ENCODE measurements around the gene ASB18. TPM values are rescaled to one million over a fixed set of nuclear protein-coding genes. Genes with fewer than 3 reads are reported as not detected.

Gene ASB18
- total and polyA plus RNA-seq, 2 donors (not counting 3 experiments of a cell fraction or from before 2014, with no cell fraction given) = not detected

DNA sequence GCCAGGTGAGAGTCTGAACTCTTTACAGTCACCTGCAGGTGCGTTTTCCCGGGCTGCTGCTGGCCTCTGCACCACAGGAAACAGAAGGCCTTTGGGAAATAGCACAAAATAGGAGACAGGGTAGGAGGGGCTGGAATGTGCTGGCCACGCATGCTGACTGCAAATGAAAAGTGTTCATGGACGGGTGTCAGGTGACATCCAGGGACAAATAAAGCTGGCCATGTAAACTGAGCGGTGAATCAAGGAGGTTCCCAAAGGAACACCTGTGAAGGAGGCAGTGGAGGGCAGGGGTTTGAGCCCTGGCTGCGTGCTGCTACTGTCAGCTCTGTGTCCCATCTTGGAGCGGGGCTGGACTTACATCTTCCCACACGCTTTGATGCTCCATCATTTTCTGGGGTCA, 53.7 kb downstream of the ASB18 start:
- DNase-seq (ENCODE audit: low read depth, low spot score) = no peak
- intact Hi-C loops (cut with micrococcal nuclease) (no loop called here), dilution Hi-C loops (cut with MboI; ENCODE audit: extremely low pct_ligation_motif_present, low sequenced_read_pairs) (no loop called here)
- Histone ChIP-seq H4K20me1 (replicated peaks; ENCODE audit: control insufficient read depth, extremely low read depth, insufficient read depth, low read length) (no peaks in the 10 kb centered on the region), H3K9me3 (replicated peaks; ENCODE audit: control insufficient read depth, insufficient read depth, low read length) (no peaks in the 10 kb centered on the region), H3K27me3 (ENCODE audit: control insufficient read depth in 2 of 2, insufficient read depth in 2 of 2, low read length in 2 of 2) (no peaks in the 10 kb centered on the region), H3K27ac (ENCODE audit: insufficient read depth, low read depth, low read length) (no peak overlapping the region), H3K4me1 (ENCODE audit: control insufficient read depth, extremely low read depth, insufficient read depth, low read length) (peaks cover 14% of the 10 kb centered on the region), H3K36me3 (ENCODE audit: control insufficient read depth in 2 of 2, extremely low read depth in 1 of 2, insufficient read depth in 2 of 2, low read length in 2 of 2) (no peaks in the 10 kb centered on the region), H3K4me3 (replicated peaks in 1 of 3; ENCODE audit: insufficient read depth in 1 of 3, low read depth in 1 of 3, low read length in 3 of 3) (no peak overlapping the region), H3K4me2 (ENCODE audit: insufficient read depth, low read length) (no peak overlapping the region), H2AFZ (ENCODE audit: low read depth, low read length) (no peak overlapping the region), H3K79me2 (ENCODE audit: control insufficient read depth, insufficient read depth, low read length) (no peaks in the 10 kb centered on the region), H3K9ac (replicated peaks; ENCODE audit: extremely low read depth, insufficient read depth, low read length) (no peak overlapping the region), H3K9me1 (replicated peaks; ENCODE audit: control insufficient read depth, extremely low read depth, insufficient read depth, low read length) (no peaks in the 10 kb centered on the region)
- ChIA-PET POLR2A (no interaction called here), CTCF (no interaction called here)
- no peak for FAIRE-seq
- no TSS peak for BruUV-seq (replicated peaks)
- TF ChIP-seq MYC (IDR thresholded peaks at IDR 0.05; ENCODE audit: low read depth, low read length) = no peak
- no peak for TF ChIP-seq JUN (IDR thresholded peaks at IDR 0.05; ENCODE audit: borderline replicate concordance, insufficient read depth, insufficient read length, low read depth)
- TF ChIP-seq EZH2 (IDR thresholded peaks at IDR 0.05; ENCODE audit: borderline replicate concordance, low read depth, low read length, severe bottlenecking) = no peak
- no peak for TF ChIP-seq POLR2A (IDR thresholded peaks at IDR 0.05; ENCODE audit: low read depth, low read length)
- no peak for TF ChIP-seq FOS (IDR thresholded peaks at IDR 0.05; ENCODE audit: borderline replicate concordance, insufficient read depth, low read length)
- no peak for TF ChIP-seq POLR2AphosphoS5 (IDR thresholded peaks at IDR 0.05; ENCODE audit: insufficient read depth, low read depth, low read length)
- TF ChIP-seq, protein P1, sequence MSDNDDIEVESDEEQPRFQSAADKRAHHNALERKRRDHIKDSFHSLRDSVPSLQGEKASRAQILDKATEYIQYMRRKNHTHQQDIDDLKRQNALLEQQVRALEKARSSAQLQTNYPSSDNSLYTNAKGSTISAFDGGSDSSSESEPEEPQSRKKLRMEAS (IDR thresholded peaks at IDR 0.05; ENCODE audit: insufficient read depth, insufficient read length) = no peak
- TF ChIP-seq, protein P2, sequence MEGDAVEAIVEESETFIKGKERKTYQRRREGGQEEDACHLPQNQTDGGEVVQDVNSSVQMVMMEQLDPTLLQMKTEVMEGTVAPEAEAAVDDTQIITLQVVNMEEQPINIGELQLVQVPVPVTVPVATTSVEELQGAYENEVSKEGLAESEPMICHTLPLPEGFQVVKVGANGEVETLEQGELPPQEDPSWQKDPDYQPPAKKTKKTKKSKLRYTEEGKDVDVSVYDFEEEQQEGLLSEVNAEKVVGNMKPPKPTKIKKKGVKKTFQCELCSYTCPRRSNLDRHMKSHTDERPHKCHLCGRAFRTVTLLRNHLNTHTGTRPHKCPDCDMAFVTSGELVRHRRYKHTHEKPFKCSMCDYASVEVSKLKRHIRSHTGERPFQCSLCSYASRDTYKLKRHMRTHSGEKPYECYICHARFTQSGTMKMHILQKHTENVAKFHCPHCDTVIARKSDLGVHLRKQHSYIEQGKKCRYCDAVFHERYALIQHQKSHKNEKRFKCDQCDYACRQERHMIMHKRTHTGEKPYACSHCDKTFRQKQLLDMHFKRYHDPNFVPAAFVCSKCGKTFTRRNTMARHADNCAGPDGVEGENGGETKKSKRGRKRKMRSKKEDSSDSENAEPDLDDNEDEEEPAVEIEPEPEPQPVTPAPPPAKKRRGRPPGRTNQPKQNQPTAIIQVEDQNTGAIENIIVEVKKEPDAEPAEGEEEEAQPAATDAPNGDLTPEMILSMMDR (IDR thresholded peaks at IDR 0.05; ENCODE audit: extremely low read depth in 1 of 2, insufficient read depth in 1 of 2, low read depth in 1 of 2, low read length in 2 of 2) = no peak
- TF ChIP-seq GATA2 (IDR thresholded peaks at IDR 0.05; ENCODE audit: insufficient read depth, insufficient read length, low read depth, low read length) = no peak

Measured in endothelial cell of umbilical vein (primary cell).